Measurements from ENCODE around the gene SLC34A3.

- no peak for TF ChIP-seq CTCF (IDR thresholded peaks at IDR 0.05)
- TF ChIP-seq EP300 (IDR thresholded peaks at IDR 0.05), result no peak
Measured at GRCh38 chr9:137194388-137194787, 36.3 kb upstream of the SLC34A3 start.
